Occipital lobe (tissue), 2 donors: ENCODE measurements around the gene KRTAP12-3. TPM values are rescaled to one million over a fixed set of nuclear protein-coding genes. Genes with fewer than 3 reads are reported as not detected.
"Not testable (repeated sequence)": the region's sequence is repeated elsewhere in the genome, so short reads cannot be mapped to it uniquely, and the experiment has no call there.

ENCODE experiments used
- DNase-seq: peaks from one replicate; lab custom pipeline; 2025; lab: John Stamatoyannopoulos, UW
- total RNA-seq: library from RNA; depleted of rRNA; stranded (reverse); fragments of >200 nt; gene quantifications from one replicate; pipeline ENCODE4 v1.2.3, GENCODE V29; 2014

Gene KRTAP12-3
- total RNA-seq, 1 donor from 2014 or later: not detected

DNA sequence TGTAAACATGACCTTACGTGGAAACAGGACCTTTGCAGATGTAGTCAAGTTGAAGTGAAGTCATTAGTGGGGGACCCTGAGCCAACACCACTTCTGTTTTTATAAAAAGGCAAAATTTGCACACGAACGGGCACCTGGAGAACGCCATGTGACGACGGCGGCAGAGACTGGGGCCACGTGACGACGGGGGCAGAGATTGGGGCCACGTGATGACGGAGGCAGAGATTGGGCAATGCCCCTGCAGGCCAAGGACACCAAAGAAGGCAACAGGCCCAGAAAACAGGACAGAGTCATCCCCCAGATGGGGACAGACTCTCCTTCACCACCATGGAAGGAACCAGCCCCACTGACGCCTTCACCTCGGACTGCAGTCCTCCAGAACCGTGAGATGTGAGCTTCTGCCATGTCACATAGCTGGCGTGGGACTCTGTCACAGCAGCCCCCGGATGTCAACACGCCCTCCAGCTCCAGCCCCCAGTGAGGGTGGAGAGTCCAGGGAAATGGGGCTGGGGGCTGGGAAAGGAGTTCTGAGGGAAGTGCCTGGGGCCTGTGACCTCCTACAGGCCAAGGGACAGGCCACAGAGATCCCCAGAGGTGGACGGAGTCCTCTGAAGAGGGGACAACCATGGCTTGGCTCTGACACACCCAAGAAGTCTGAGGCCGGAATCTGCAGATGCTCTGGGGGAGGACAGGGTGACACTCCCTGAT is 7.3 kb upstream of the KRTAP12-3 start:
- no peak for DNase-seq

DNA sequence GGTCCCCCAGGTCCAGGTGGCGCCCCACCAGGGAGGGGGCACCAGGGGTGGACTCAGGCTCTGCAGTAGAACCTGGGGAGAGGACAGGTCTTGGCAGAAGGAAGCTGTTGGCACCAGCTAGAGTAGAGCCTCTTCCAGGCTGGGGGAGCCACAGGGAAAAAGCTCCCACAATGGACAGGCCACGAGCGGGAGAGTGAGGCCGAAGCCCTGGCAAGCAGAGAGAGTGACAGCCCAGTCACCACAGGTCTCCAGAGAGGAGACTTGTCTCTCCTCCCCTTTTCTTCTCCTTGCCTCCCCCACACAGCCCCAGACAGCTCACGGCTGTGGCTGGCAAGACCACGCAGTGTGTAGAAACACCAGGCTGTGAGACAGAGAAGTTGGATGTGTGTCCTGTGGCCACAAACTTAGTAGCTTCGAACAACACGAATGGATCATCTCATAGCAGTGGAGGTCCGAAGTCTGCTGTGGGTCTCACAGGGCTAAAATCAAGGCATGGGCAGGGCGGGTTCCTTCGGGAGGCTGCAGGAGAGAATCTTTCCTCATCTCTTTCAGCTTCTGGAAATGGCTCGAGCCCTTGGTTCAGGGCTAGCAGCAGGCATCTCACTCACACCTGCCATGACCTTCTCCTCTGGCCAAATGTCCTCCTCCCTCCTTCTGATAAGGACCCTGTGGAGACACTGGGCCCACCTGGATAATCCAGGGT is 6.6 kb upstream of the KRTAP12-3 start:
- DNase-seq: no peak

DNA sequence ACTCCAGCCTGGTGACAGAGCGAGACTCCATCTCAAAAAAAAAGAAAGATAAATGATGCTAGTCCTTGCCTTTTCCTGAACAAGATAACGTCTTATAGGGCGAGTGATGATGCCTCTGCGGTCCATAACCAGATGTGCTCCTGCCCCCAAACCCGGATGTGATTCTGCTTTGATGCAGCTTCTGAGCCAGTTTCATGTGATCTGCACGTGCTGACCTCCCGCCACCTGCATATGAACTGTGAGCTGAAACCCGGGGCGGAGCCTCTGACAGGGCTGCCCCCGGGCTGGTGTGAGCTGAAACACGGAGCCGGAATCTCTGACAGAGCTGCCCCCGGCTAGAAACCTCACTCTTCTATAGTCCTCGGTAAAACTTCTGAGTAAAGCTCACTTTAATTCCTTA is 4.6 kb upstream of the KRTAP12-3 start:
- DNase-seq: no peak

DNA sequence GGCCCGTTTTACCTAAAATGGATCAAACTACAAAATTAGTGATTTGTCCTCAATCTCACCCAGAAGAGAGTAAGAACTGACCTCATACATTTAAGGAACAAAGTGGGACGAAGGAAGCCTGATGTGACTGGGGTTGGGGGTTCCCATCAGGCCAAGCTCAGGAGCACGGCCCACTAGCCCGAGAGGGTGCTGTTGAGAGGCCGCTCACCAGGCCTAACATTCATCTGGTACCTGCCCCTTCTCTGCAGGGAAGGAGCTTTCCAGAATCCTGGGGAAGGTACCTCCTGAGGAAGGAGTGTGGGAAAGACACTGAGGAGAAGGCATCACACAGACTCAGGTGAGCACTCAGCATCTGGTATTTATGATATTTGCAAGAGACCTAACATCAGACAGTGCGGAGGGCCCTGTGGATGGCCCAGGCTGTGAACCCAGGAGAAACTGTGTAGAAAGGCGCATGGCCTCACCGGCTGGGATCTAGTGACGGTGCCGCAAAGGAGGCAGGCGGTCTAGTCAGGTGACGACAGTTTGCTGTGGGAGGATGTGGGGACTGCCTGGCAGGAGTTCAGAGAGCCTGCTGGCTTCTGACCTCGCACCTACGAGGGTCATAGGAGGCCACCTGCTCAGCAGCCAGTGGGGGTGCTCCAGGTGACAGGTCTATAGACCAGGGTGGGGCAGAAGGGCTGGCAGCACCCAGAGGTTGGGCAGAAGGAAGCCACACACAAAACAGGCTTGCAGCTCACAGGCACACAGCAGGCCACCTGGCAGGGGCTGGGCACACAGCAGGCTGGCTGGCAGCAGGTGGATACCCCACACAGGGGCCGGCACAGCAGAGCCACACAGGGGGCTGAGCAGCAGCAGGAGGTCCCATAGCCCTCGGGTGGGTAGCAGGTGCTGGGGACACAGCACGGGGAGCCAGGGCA is 3.8 kb upstream of the KRTAP12-3 start:
- no peak for DNase-seq

- DNase-seq: no peak
Observed at GRCh38 chr21:44654576-44655175, 3.1 kb upstream of the KRTAP12-3 start, which contains the start of gene KRTAP12-4. Gene KRTAP12-4, minus strand, starts transcription at chr21:44654659. Its CDS starts 45 bp downstream, at chr21:44654614.

DNA sequence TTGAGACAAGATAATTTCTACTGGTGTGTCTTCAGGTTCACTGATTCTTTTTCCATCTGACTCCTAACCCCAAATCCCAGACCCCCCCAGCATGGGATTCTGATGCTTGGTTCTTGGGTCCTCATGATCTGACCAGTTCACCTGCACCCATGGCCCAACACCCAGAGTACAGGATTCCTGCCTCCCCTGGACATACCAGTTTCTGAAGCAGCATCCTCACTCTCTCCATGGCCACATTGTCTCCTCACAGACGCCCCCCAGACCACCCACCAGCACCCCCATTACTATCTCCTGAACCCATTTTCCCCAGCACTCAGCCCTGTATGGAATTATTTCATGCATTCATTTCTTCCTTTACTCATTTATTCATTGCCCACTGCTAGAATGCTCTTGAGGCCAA is 864 bp upstream of the KRTAP12-3 start:
- DNase-seq: no peak

DNA sequence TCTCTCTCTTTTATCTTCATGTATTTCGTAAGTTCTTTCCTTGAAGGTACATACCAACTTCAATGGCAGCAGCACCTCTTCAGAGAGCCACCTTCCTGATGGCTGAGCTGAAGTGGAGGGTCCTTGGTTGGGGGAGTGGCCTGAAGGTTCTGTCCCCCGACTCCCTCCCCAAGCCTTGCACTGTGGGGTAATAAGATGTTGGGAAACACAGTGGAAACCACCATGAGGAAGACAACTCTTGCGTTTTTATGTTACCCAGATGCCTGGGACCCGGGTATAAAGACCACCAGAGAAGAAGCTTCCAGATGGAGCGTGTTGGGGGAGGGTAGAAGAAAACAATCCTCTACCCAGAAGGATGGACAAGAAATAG is 794 bp downstream of the KRTAP12-3 start:
- no peak for DNase-seq

DNA sequence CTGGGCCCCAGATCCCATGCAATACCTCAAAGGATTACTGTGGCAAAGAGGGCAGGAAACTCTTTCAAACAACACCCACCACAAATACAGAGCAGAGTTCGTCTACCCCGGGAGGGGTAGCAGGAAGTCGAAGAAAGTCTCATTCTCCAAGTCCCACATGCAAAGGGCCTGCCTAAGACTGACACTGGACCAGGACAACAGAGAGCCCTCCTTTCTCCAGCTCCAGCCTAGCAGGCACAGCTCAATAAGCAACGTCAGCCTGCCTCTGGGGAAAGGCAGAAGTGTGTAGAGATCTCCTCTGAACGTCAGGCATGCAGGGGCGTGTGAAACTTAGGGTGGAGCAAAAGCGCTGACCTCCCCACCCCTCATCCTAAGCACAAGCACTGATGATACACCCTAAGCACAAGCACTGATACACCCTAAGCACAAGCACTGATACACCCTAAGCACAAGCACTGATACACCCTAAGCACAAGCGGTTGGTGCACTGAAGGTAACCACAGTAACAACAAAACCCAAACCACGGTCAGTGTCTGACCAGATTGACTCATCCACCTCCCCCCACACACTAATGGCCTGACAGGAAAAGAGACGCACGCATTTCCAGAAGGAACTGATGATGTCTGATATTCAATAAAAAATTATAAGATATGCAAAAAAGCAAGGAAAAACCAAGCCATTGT is 1.3 kb downstream of the KRTAP12-3 start:
- DNase-seq: no peak

- DNase-seq: not testable (repeated sequence)
Observed at GRCh38 chr21:44661567-44661966, 3.8 kb downstream of the KRTAP12-3 start.

GRCh38 chr21:44664691-44665090 is 7.0 kb downstream of the KRTAP12-3 start:
- DNase-seq: no peak

DNA sequence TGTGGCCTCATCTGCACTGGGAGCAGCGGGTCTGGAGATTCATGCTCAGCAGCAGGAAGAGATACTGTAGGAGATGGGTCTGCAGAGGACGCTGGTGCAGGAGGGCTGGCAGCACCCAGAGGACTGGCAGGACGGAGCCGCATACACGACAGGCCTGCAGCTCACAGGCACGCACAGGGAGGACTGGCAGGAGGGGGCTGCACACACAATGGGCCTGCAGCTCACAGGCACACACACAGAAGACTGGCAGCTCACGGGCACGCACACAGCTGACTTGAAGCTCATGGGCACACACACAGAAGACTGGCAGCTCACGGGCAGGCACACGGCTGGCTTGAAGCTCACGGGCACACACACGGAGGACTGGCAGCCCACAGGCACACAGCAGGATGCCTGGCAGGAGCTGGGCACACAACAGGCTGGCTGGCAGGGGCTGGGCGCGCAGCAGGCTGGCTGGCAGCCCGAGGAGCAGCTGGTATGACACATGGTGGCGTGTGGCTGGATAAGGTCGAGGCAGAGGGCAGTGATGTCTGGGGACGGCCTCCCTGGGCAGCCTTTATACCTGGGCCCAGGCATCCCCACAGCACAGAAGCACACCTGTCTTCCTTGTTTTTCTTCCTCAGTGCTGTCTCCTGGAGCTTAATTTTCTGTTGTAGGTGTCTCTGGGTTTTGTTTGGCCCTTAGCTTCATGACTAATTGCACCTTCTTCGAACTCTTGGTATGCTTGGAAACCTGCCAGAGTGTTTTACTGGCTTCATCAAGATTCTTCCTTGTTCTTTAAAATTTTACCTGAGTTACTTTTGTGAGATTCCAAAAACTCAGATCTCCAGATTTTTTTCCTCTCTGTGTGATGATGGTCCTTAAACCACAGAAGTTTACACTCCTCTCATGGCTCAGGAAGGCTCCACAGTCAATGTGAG is 8.9 kb downstream of the KRTAP12-3 start, which contains the start of gene KRTAP12-2:
TSS of gene KRTAP12-2 (minus strand) at position 527 of the 920 bp plus-strand sequence. CDS start at position 486, 41 bp downstream.
- DNase-seq: no peak

DNA sequence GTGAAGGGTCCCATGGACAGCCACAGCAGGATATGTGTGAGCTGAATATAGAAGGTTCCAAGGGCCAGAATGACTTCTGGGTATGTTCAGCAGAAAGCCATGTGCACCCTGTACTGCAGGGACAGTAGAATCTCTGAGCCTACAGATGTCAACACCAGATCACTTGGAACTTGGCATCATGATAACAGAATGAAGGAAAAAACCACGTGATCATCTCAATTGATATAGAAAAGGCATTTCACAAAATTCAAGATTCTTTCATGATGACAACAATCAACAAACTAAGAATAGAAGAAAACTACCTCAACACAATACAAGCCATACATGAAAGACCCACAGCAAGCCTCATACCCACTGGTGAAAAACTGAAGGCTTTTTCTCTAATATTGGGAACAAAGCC is 9.9 kb downstream of the KRTAP12-3 start:
- no peak for DNase-seq

DNA sequence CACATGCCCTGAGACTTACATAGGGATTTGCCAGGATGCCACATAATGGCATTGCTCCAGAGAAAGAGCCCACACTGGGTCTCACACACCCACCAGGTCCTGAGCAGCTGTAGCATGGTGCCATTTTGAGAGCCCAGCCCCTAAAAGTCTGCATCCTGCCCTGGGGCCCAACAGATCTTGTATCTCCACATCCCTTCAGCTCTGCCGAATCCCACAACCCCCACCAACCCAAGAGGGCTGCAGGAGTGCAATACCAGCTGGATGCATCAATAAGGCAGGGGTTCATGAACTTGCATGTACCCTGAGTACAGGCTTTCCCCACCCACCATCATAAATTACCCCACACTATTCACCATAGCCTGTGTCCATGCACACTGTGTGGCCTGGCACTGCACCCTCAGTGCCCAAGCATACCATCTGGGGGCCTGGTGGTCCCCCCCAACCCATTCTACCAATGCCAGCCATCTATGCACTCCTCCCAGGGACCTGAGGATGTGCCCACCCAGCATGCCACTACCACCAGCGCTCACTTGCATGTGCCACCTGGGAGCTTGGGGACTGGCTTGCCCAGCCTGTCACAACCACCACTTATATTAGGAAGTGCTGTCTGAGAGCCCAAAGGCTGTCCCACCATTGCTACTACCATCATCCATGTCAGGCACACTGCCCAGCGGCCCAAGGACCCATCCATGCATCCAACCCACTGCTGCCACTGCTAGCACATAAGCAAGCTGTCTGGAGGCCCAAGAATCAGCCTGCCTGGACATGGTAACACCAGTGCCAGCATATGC is 13.1 kb downstream of the KRTAP12-3 start:
- DNase-seq: no peak

GRCh38 chr21:44671911-44672310 is 14.2 kb downstream of the KRTAP12-3 start:
- DNase-seq: no peak

GRCh38 chr21:44677881-44678280 is 20.1 kb downstream of the KRTAP12-3 start:
- DNase-seq: no peak

DNA sequence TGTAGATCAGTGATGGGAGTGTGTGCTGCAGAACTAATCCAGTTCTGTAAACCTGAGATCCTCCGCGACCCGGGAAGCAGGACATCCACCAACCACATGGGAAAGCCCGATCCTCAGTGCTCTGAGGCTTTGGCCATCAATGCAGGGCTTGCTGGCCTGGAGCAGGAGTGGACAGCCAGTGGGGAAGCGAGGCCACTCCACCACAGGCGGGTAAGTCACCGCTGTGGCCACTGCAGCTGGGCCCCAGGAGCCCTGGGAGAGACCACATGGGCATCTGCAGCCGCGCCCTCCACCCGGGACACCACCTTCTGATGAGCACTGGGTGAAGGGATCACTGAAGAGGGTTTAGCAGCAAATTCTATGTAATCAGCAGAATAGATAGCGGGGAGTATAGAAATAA is 23.4 kb downstream of the KRTAP12-3 start:
- no peak for DNase-seq

GRCh38 chr21:44681861-44682579 is 24.3 kb downstream of the KRTAP12-3 start, which contains the start of gene KRTAP12-1:
Gene KRTAP12-1, minus strand, starts transcription at chr21:44682163. Its CDS starts 40 bp downstream, at chr21:44682123.
- no peak for DNase-seq

GRCh38 chr21:44682580-44683151 is 24.9 kb downstream of the KRTAP12-3 start:
- no peak for DNase-seq
